Type B pancreatic cell (in vitro differentiated cells): ENCODE measurements around the gene KAZALD1. TPM values are rescaled to one million over a fixed set of nuclear protein-coding genes. Genes with fewer than 3 reads are reported as not detected.

Source experiments
- DNase-seq: peaks from one replicate; pipeline ENCODE4 v3.0.0; 2021; ENCODE audit warnings: mixed read lengths; ENCODE audit not compliant: unreplicated experiment; ENCODE audit errors: extremely low spot score
- H3K27ac Mint-ChIP-seq: 2 replicates; pipeline ENCODE4 v1.8.0; 2021; ENCODE audit warnings: mild to moderate bottlenecking, mixed read lengths
- H3K27me3 Mint-ChIP-seq: 2 replicates; pipeline ENCODE4 v1.8.0; 2021; ENCODE audit warnings: mixed read lengths
- H3K36me3 Mint-ChIP-seq: 2 replicates; pipeline ENCODE4 v1.8.0; 2021; ENCODE audit warnings: mixed read lengths
- H3K4me1 Mint-ChIP-seq: one replicate; pipeline ENCODE4 v1.8.0; 2021; ENCODE audit warnings: mixed read lengths; ENCODE audit not compliant: unreplicated experiment
- H3K4me3 Mint-ChIP-seq: 2 replicates; pipeline ENCODE4 v1.8.0; 2021; ENCODE audit warnings: mild to moderate bottlenecking, mixed read lengths
- H3K9me3 Mint-ChIP-seq: 2 replicates; pipeline ENCODE4 v1.8.0; 2021; ENCODE audit warnings: mixed read lengths
- total RNA-seq: library from RNA; stranded (reverse); gene quantifications from 2 replicates; pipeline ENCODE4 v1.2.1, GENCODE V29; 2021; ENCODE audit warnings: low replicate concordance
- TF ChIP-seq, protein P1 (sequence below): fragments of 200-600 bp; sonication (generic); conservative IDR thresholded peaks from 2 replicates; pipeline ENCODE4 v1.5.0; 2021; ENCODE audit warnings: antibody characterized with exemption, mild to moderate bottlenecking

KAZALD1 gene
- total RNA-seq, 1 donor from 2014 or later = 17.1 TPM

DNA sequence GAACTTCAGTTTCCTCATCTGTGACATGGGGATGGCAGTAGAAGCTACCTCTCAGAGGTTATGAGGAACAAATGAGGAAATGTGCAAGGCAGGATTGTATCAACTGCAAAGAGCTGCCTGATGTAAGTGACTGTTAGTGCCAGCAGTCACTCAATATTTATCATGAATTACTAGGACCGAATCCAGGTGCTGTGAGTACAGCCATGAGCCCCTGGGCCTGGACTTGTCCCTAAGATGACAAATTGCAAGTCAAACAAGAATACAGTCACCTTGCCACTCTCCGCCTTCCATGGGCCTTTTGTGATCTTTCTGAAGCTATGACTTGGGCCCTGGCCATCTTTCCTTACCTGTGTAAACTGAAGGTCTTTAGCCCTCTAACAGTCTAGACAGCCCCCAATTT is 41.6 kb downstream of the KAZALD1 start:
- Mint-ChIP-seq H3K9me3 (peaks cover 5% of the 10 kb centered on the region), H3K27ac (no peak overlapping the region), H3K4me3 (no peak overlapping the region), H3K36me3 (no peaks in the 10 kb centered on the region), H3K4me1 (no peaks in the 10 kb centered on the region), H3K27me3 (peaks cover 71% of the 10 kb centered on the region)
- TF ChIP-seq, protein P1, sequence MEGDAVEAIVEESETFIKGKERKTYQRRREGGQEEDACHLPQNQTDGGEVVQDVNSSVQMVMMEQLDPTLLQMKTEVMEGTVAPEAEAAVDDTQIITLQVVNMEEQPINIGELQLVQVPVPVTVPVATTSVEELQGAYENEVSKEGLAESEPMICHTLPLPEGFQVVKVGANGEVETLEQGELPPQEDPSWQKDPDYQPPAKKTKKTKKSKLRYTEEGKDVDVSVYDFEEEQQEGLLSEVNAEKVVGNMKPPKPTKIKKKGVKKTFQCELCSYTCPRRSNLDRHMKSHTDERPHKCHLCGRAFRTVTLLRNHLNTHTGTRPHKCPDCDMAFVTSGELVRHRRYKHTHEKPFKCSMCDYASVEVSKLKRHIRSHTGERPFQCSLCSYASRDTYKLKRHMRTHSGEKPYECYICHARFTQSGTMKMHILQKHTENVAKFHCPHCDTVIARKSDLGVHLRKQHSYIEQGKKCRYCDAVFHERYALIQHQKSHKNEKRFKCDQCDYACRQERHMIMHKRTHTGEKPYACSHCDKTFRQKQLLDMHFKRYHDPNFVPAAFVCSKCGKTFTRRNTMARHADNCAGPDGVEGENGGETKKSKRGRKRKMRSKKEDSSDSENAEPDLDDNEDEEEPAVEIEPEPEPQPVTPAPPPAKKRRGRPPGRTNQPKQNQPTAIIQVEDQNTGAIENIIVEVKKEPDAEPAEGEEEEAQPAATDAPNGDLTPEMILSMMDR = no peak
- DNase-seq = no peak

DNA sequence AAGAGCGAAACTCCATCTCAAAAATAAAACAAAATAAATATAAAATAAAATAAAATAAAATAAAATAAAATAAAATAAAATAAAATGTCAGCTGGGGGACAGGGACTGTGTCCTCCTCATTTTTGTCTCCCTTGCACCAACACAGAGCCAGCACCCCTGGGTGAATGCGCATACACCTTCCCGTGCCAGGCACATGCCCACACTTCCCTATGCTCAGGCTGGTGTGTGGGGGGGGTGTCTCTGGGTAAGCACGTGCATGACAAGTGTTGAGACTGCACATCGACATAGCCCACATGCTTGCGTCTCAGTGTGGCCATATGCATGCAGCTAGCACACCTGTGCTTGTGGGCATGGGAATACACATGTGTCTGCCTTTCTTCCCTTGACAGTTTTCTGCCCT is 44.6 kb downstream of the KAZALD1 start:
- Mint-ChIP-seq H3K4me3 (no peak overlapping the region), H3K9me3 (no peaks in the 10 kb centered on the region), H3K36me3 (no peaks in the 10 kb centered on the region), H3K27me3 (peaks cover 62% of the 10 kb centered on the region), H3K27ac (no peak overlapping the region), H3K4me1 (no peaks in the 10 kb centered on the region)
- no peak for DNase-seq
- TF ChIP-seq, protein P1 = no peak

DNA sequence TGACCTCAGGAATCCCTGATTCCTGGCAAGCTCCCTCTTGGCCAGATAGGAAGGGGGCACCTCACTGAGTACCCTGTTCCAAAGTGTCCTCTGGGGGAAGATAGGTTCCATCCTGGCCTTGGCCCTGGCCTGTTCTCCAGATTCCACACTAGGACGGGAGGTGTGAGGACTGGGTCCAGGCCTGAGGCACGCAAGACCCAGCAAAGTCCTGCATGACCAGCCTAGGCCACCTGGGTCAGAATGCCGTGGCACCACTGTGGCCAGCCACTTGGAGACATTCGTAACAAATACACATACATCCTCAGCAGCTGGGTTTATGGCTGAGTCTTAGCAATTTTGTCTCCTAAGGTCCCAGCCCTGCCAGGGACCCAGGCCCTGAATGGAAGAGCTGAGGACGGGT is 46.0 kb downstream of the KAZALD1 start:
- Mint-ChIP-seq H3K9me3 (no peaks in the 10 kb centered on the region), H3K4me3 (no peak overlapping the region), H3K27me3 (peaks cover 56% of the 10 kb centered on the region), H3K36me3 (no peaks in the 10 kb centered on the region), H3K27ac (no peak overlapping the region), H3K4me1 (peaks cover 4% of the 10 kb centered on the region)
- TF ChIP-seq, protein P1 = no peak
- no peak for DNase-seq

GRCh38 chr10:101110856-101111523 is 49.2 kb downstream of the KAZALD1 start:
- Mint-ChIP-seq H3K4me3 (no peak overlapping the region), H3K9me3 (no peaks in the 10 kb centered on the region), H3K36me3 (no peaks in the 10 kb centered on the region), H3K27me3 (peaks cover 55% of the 10 kb centered on the region), H3K4me1 (peaks cover 6% of the 10 kb centered on the region), H3K27ac (no peak overlapping the region)
- TF ChIP-seq, protein P1 = no peak
- DNase-seq = no peak

DNA sequence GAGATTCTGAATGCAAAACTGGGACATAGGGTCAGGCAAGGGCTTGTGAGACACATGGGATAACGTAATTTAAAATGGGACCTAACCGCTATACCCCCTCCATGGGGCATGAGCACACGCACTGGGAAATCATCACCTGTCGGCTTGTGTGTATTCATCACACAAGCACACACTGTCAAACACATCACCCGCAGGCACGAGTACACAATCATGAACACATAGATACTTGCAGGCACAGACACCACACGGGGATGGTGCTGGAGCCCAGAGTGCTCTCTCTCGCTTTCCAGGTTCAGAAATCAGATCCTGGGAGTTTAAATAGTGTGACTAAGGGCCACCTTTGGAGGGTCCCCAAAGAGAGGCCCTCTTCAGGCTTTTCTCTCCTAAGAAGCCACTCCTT is 49.8 kb downstream of the KAZALD1 start:
- TF ChIP-seq, protein P1 = no peak
- H3K9me3 Mint-ChIP-seq = no peaks in the 10 kb centered on the region
- no peak overlapping the region for H3K27ac Mint-ChIP-seq
- H3K4me3 Mint-ChIP-seq = no peak overlapping the region
- DNase-seq = no peak
- H3K36me3 Mint-ChIP-seq = no peaks in the 10 kb centered on the region
- peaks cover 6% of the 10 kb centered on the region for H3K4me1 Mint-ChIP-seq
- peaks cover 59% of the 10 kb centered on the region for H3K27me3 Mint-ChIP-seq
